ENCODE data around the gene HIPK2.

Gene HIPK2

GRCh38 chr7:139798221-139798620 is 20.4 kb upstream of the HIPK2 start:
- no peak overlapping the region for H3K23ac ChIP-seq (ENCODE audit: low read length)
- no peak overlapping the region for H2BK15ac ChIP-seq (replicated peaks; ENCODE audit: low read depth)
- DNase-seq, result no peak
- H3K4ac ChIP-seq (ENCODE audit: low read depth, low read length), result no peak overlapping the region
- WGBS (ENCODE audit: extremely low coverage, insufficient coverage, low lambda C conversion rate), result no CpG with 5 or more reads among the region's 10 CpGs
- H3K27ac ChIP-seq (ENCODE audit: low read depth, low read length), result no peak overlapping the region
- H3K4me1 ChIP-seq (ENCODE audit: control insufficient read depth, low read depth, low read length), result no peaks in the 10 kb centered on the region
- no peak overlapping the region for H4K8ac ChIP-seq (ENCODE audit: low read depth, low read length)
- H2AK5ac ChIP-seq (ENCODE audit: low read length), result no peak overlapping the region
- no peak overlapping the region for H3K9ac ChIP-seq (ENCODE audit: low read length)
- no peak overlapping the region for H3K56ac ChIP-seq (ENCODE audit: low read length)
- H3K4me3 ChIP-seq (ENCODE audit: low read length), result no peak overlapping the region
- H3K4me2 ChIP-seq (ENCODE audit: low read length), result no peak overlapping the region
- H3K36me3 ChIP-seq (ENCODE audit: control insufficient read depth, insufficient read depth, low read length), result no peaks in the 10 kb centered on the region
- no peak overlapping the region for H2BK120ac ChIP-seq (ENCODE audit: low read depth, low read length)
- H3K79me1 ChIP-seq (ENCODE audit: low read length), result no peaks in the 10 kb centered on the region
- H4K5ac ChIP-seq (ENCODE audit: low read length), result no peak overlapping the region
- H3K27me3 ChIP-seq (ENCODE audit: insufficient read depth, low read length, poor library complexity), result no peaks in the 10 kb centered on the region
- no peak overlapping the region for H2BK5ac ChIP-seq (ENCODE audit: low read length)
- H3K79me2 ChIP-seq (ENCODE audit: control insufficient read depth, insufficient read depth, low read length), result no peaks in the 10 kb centered on the region
- no peak overlapping the region for H3K18ac ChIP-seq (ENCODE audit: low read length)

GRCh38 chr7:139797607-139798006 is 19.8 kb upstream of the HIPK2 start:
- DNase-seq, result no peak
- no CpG with 5 or more reads among the region's 2 CpGs for WGBS (ENCODE audit: extremely low coverage, insufficient coverage, low lambda C conversion rate)
- Histone ChIP-seq H2BK5ac (ENCODE audit: low read length) (no peak overlapping the region), H3K27ac (ENCODE audit: low read depth, low read length) (no peak overlapping the region), H3K56ac (ENCODE audit: low read length) (no peak overlapping the region), H2AK5ac (ENCODE audit: low read length) (no peak overlapping the region), H3K9ac (ENCODE audit: low read length) (no peak overlapping the region), H3K27me3 (ENCODE audit: insufficient read depth, low read length, poor library complexity) (no peaks in the 10 kb centered on the region), H3K4me1 (ENCODE audit: control insufficient read depth, low read depth, low read length) (no peaks in the 10 kb centered on the region), H3K4me3 (ENCODE audit: low read length) (no peak overlapping the region), H3K4ac (ENCODE audit: low read depth, low read length) (no peak overlapping the region), H3K79me1 (ENCODE audit: low read length) (no peaks in the 10 kb centered on the region), H3K4me2 (ENCODE audit: low read length) (no peak overlapping the region), H3K36me3 (ENCODE audit: control insufficient read depth, insufficient read depth, low read length) (no peaks in the 10 kb centered on the region), H4K8ac (ENCODE audit: low read depth, low read length) (no peak overlapping the region), H3K23ac (ENCODE audit: low read length) (no peak overlapping the region), H2BK15ac (replicated peaks; ENCODE audit: low read depth) (no peak overlapping the region), H4K5ac (ENCODE audit: low read length) (no peak overlapping the region), H3K79me2 (ENCODE audit: control insufficient read depth, insufficient read depth, low read length) (no peaks in the 10 kb centered on the region), H3K18ac (ENCODE audit: low read length) (no peak overlapping the region), H2BK120ac (ENCODE audit: low read depth, low read length) (no peak overlapping the region)

DNA sequence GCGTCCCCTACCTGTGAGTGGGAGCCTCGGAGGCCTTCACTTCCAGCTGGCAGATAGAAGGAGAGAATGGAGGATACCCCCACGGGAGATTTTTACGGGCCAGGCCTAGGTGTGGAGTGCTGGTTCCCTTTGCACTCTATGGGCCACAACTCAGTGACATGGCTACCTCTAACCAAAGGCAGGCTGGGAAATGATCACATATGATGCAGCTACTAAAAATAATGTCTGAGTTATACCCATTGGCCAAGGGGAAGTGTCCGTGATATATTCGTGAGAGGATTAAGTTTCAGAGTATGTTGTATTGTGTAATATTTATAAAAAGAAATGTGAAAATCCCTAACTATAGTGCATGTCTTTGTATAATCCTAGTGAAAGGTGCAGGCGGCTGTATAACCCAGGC is 13.5 kb upstream of the HIPK2 start:
- no peaks in the 10 kb centered on the region for H3K27me3 ChIP-seq (ENCODE audit: insufficient read depth, low read length, poor library complexity)
- H3K4me2 ChIP-seq (ENCODE audit: low read length), result no peak overlapping the region
- H4K5ac ChIP-seq (ENCODE audit: low read length), result no peak overlapping the region
- H3K4me1 ChIP-seq (ENCODE audit: control insufficient read depth, low read depth, low read length), result no peaks in the 10 kb centered on the region
- no peak overlapping the region for H2BK15ac ChIP-seq (replicated peaks; ENCODE audit: low read depth)
- H3K79me2 ChIP-seq (ENCODE audit: control insufficient read depth, insufficient read depth, low read length), result no peaks in the 10 kb centered on the region
- no peak overlapping the region for H2AK5ac ChIP-seq (ENCODE audit: low read length)
- WGBS (ENCODE audit: extremely low coverage, insufficient coverage, low lambda C conversion rate), result 100% methylated on average over 2 of the region's 7 CpGs
- H3K36me3 ChIP-seq (ENCODE audit: control insufficient read depth, insufficient read depth, low read length), result no peaks in the 10 kb centered on the region
- H3K9ac ChIP-seq (ENCODE audit: low read length), result no peak overlapping the region
- no peak overlapping the region for H3K23ac ChIP-seq (ENCODE audit: low read length)
- no peak overlapping the region for H3K4me3 ChIP-seq (ENCODE audit: low read length)
- H3K79me1 ChIP-seq (ENCODE audit: low read length), result no peaks in the 10 kb centered on the region
- H3K27ac ChIP-seq (ENCODE audit: low read depth, low read length), result no peak overlapping the region
- no peak for DNase-seq
- H4K8ac ChIP-seq (ENCODE audit: low read depth, low read length), result no peak overlapping the region
- no peak overlapping the region for H3K56ac ChIP-seq (ENCODE audit: low read length)
- H2BK5ac ChIP-seq (ENCODE audit: low read length), result no peak overlapping the region
- no peak overlapping the region for H2BK120ac ChIP-seq (ENCODE audit: low read depth, low read length)
- H3K18ac ChIP-seq (ENCODE audit: low read length), result no peak overlapping the region
- no peak overlapping the region for H3K4ac ChIP-seq (ENCODE audit: low read depth, low read length)

- no peak overlapping the region for H3K23ac ChIP-seq (ENCODE audit: low read length)
- H4K5ac ChIP-seq (ENCODE audit: low read length), result no peak overlapping the region
- no peak overlapping the region for H2BK120ac ChIP-seq (ENCODE audit: low read depth, low read length)
- no CpG with 5 or more reads among the region's 3 CpGs for WGBS (ENCODE audit: extremely low coverage, insufficient coverage, low lambda C conversion rate)
- no peaks in the 10 kb centered on the region for H3K36me3 ChIP-seq (ENCODE audit: control insufficient read depth, insufficient read depth, low read length)
- H3K4ac ChIP-seq (ENCODE audit: low read depth, low read length), result no peak overlapping the region
- DNase-seq, result no peak
- no peak overlapping the region for H3K4me3 ChIP-seq (ENCODE audit: low read length)
- H3K79me2 ChIP-seq (ENCODE audit: control insufficient read depth, insufficient read depth, low read length), result no peaks in the 10 kb centered on the region
- H3K9ac ChIP-seq (ENCODE audit: low read length), result no peak overlapping the region
- H2BK5ac ChIP-seq (ENCODE audit: low read length), result no peak overlapping the region
- no peak overlapping the region for H4K8ac ChIP-seq (ENCODE audit: low read depth, low read length)
- H3K4me1 ChIP-seq (ENCODE audit: control insufficient read depth, low read depth, low read length), result no peaks in the 10 kb centered on the region
- H3K79me1 ChIP-seq (ENCODE audit: low read length), result no peaks in the 10 kb centered on the region
- no peak overlapping the region for H3K4me2 ChIP-seq (ENCODE audit: low read length)
- H3K56ac ChIP-seq (ENCODE audit: low read length), result no peak overlapping the region
- H3K27ac ChIP-seq (ENCODE audit: low read depth, low read length), result no peak overlapping the region
- no peak overlapping the region for H3K18ac ChIP-seq (ENCODE audit: low read length)
- no peak overlapping the region for H2AK5ac ChIP-seq (ENCODE audit: low read length)
- H2BK15ac ChIP-seq (replicated peaks; ENCODE audit: low read depth), result no peak overlapping the region
- H3K27me3 ChIP-seq (ENCODE audit: insufficient read depth, low read length, poor library complexity), result no peaks in the 10 kb centered on the region
Observed at GRCh38 chr7:139784648-139785047, 6.8 kb upstream of the HIPK2 start.

- no CpG with 5 or more reads among the region's 3 CpGs for WGBS (ENCODE audit: extremely low coverage, insufficient coverage, low lambda C conversion rate)
- no peak overlapping the region for H3K56ac ChIP-seq (ENCODE audit: low read length)
- peak overlapping the region; percentile 84 for H4K8ac ChIP-seq (ENCODE audit: low read depth, low read length)
- H3K4me2 ChIP-seq (ENCODE audit: low read length), result no peak overlapping the region
- no peak overlapping the region for H3K9ac ChIP-seq (ENCODE audit: low read length)
- H3K27ac ChIP-seq (ENCODE audit: low read depth, low read length), result no peak overlapping the region
- no peaks in the 10 kb centered on the region for H3K4me1 ChIP-seq (ENCODE audit: control insufficient read depth, low read depth, low read length)
- H3K4ac ChIP-seq (ENCODE audit: low read depth, low read length), result no peak overlapping the region
- no peak overlapping the region for H3K4me3 ChIP-seq (ENCODE audit: low read length)
- no peak overlapping the region for H3K18ac ChIP-seq (ENCODE audit: low read length)
- H4K5ac ChIP-seq (ENCODE audit: low read length), result no peak overlapping the region
- no peak overlapping the region for H2AK5ac ChIP-seq (ENCODE audit: low read length)
- H3K27me3 ChIP-seq (ENCODE audit: insufficient read depth, low read length, poor library complexity), result peaks cover 4% of the 10 kb centered on the region
- no peaks in the 10 kb centered on the region for H3K36me3 ChIP-seq (ENCODE audit: control insufficient read depth, insufficient read depth, low read length)
- H2BK15ac ChIP-seq (replicated peaks; ENCODE audit: low read depth), result no peak overlapping the region
- no peaks in the 10 kb centered on the region for H3K79me2 ChIP-seq (ENCODE audit: control insufficient read depth, insufficient read depth, low read length)
- no peak overlapping the region for H2BK5ac ChIP-seq (ENCODE audit: low read length)
- no peaks in the 10 kb centered on the region for H3K79me1 ChIP-seq (ENCODE audit: low read length)
- no peak overlapping the region for H2BK120ac ChIP-seq (ENCODE audit: low read depth, low read length)
- DNase-seq, result peak; percentile 46
- H3K23ac ChIP-seq (ENCODE audit: low read length), result no peak overlapping the region
Observed at GRCh38 chr7:139783647-139784385, 6.0 kb upstream of the HIPK2 start.

DNA sequence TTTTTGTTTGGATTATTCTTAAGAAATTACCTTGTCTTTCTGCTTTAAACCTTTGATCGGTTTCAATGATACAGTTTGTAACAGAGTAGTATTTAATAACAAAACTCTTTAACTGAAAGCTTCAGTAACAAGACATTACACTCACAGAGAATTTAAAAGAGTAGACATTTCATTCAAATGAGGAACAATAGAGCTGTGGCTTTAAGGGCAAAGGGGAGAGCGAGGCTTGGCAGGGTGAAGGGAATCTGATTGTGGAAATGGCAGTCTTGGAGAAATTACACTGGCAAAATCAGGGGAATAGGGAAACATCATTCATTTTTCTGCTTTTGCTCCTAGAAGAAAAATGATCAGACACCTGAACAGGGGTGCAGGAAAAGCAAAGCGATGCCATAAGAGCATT is 5.1 kb upstream of the HIPK2 start:
- H3K27ac ChIP-seq (ENCODE audit: low read depth, low read length), result no peak overlapping the region
- no peaks in the 10 kb centered on the region for H3K79me1 ChIP-seq (ENCODE audit: low read length)
- no peak overlapping the region for H2BK120ac ChIP-seq (ENCODE audit: low read depth, low read length)
- H3K79me2 ChIP-seq (ENCODE audit: control insufficient read depth, insufficient read depth, low read length), result no peaks in the 10 kb centered on the region
- H3K23ac ChIP-seq (ENCODE audit: low read length), result no peak overlapping the region
- no peak overlapping the region for H4K5ac ChIP-seq (ENCODE audit: low read length)
- H3K9ac ChIP-seq (ENCODE audit: low read length), result no peak overlapping the region
- no CpG with 5 or more reads among the region's 3 CpGs for WGBS (ENCODE audit: extremely low coverage, insufficient coverage, low lambda C conversion rate)
- H3K18ac ChIP-seq (ENCODE audit: low read length), result no peak overlapping the region
- no peak overlapping the region for H3K4ac ChIP-seq (ENCODE audit: low read depth, low read length)
- H3K36me3 ChIP-seq (ENCODE audit: control insufficient read depth, insufficient read depth, low read length), result no peaks in the 10 kb centered on the region
- no peak overlapping the region for H2BK5ac ChIP-seq (ENCODE audit: low read length)
- no peak overlapping the region for H3K4me2 ChIP-seq (ENCODE audit: low read length)
- no peak overlapping the region for H2BK15ac ChIP-seq (replicated peaks; ENCODE audit: low read depth)
- H3K56ac ChIP-seq (ENCODE audit: low read length), result no peak overlapping the region
- H3K27me3 ChIP-seq (ENCODE audit: insufficient read depth, low read length, poor library complexity), result peaks cover 4% of the 10 kb centered on the region
- no peak overlapping the region for H4K8ac ChIP-seq (ENCODE audit: low read depth, low read length)
- DNase-seq, result no peak
- no peak overlapping the region for H3K4me3 ChIP-seq (ENCODE audit: low read length)
- H3K4me1 ChIP-seq (ENCODE audit: control insufficient read depth, low read depth, low read length), result no peaks in the 10 kb centered on the region
- H2AK5ac ChIP-seq (ENCODE audit: low read length), result no peak overlapping the region
